Keratinocyte (primary cell): ENCODE results near the gene CCSER1. TPM values are rescaled to one million over a fixed set of nuclear protein-coding genes. Genes with fewer than 3 reads are reported as not detected.

Experiments used
- DNase-seq: peaks from one replicate; pipeline ENCODE4 v3.0.0-alpha.2; 2011; ENCODE audit warnings: low read depth, missing footprints, low spot score
- FAIRE-seq: peaks from 2 replicates; lab custom pipeline; 2011; peaks lifted over from hg19 to GRCh38; lab: Jason Lieb, UNC
- H2AFZ ChIP-seq: 2 replicates; pipeline ENCODE4 v1.6.0; 2012; ENCODE audit warnings: low read length, control low read depth, inconsistent platforms; ENCODE audit not compliant: control insufficient read depth
- H3K27ac ChIP-seq: 2 replicates; pipeline ENCODE4 v1.5.1; 2011; ENCODE audit warnings: low read length; ENCODE audit not compliant: control insufficient read depth, insufficient read depth
- H3K27me3 ChIP-seq: 3 replicates; pipeline ENCODE4 v1.6.0; 2011; ENCODE audit warnings: low read length; ENCODE audit not compliant: control insufficient read depth, insufficient read depth; ENCODE audit errors: extremely low read depth
- H3K36me3 ChIP-seq, 2 experiments: 2 replicates in 1 of 2; 3 replicates in 1 of 2; pipeline ENCODE4 v1.5.1; 2011; ENCODE audit warnings: low read length in 2 of 2, mild to moderate bottlenecking in 1 of 2; ENCODE audit not compliant: control insufficient read depth in 2 of 2, insufficient read depth in 2 of 2; ENCODE audit errors: extremely low read depth in 1 of 2
- H3K4me1 ChIP-seq: 3 replicates; pipeline ENCODE4 v1.5.1; 2011; ENCODE audit warnings: low read length; ENCODE audit not compliant: control insufficient read depth, insufficient read depth; ENCODE audit errors: extremely low read depth
- H3K4me2 ChIP-seq: 3 replicates; pipeline ENCODE4 v1.6.0; 2011; ENCODE audit warnings: low read depth, low read length; ENCODE audit not compliant: control insufficient read depth, insufficient read depth; ENCODE audit errors: extremely low read depth
- H3K4me3 ChIP-seq, 3 experiments: fragments of 200-600 bp in 1 of 3; sonication (generic) in 1 of 3; 2 replicates in 2 of 3; 3 replicates in 1 of 3; pipeline ENCODE4 v1.5.1; 2011 to 2016; ENCODE audit warnings: low read length in 3 of 3, mild to moderate bottlenecking in 3 of 3, control low read depth in 2 of 3, inconsistent platforms in 1 of 3, low read depth in 1 of 3, mixed read lengths in 1 of 3, mixed run types in 1 of 3, moderate library complexity in 1 of 3; ENCODE audit not compliant: control insufficient read depth in 2 of 3, insufficient read depth in 2 of 3; ENCODE audit errors: extremely low read depth in 1 of 3
- H3K79me2 ChIP-seq: 2 replicates; pipeline ENCODE4 v1.6.0; 2012; ENCODE audit warnings: low read length; ENCODE audit not compliant: control insufficient read depth, insufficient read depth
- H3K9ac ChIP-seq: 3 replicates; pipeline ENCODE4 v1.6.0; 2011; ENCODE audit warnings: low read length; ENCODE audit not compliant: control insufficient read depth, insufficient read depth; ENCODE audit errors: extremely low read depth
- H3K9me1 ChIP-seq: 3 replicates; pipeline ENCODE4 v1.6.0; 2011; ENCODE audit warnings: low read length; ENCODE audit not compliant: control insufficient read depth, insufficient read depth; ENCODE audit errors: extremely low read depth
- H3K9me3 ChIP-seq: 2 replicates; pipeline ENCODE4 v1.5.1; 2012; ENCODE audit warnings: low read depth, low read length; ENCODE audit not compliant: control insufficient read depth
- H4K20me1 ChIP-seq: 3 replicates; pipeline ENCODE4 v1.6.0; 2011; ENCODE audit warnings: low read length; ENCODE audit not compliant: control insufficient read depth, insufficient read depth; ENCODE audit errors: extremely low read depth
- CTCF ChIP-seq, 3 experiments: IDR thresholded peaks in 1 of 3; conservative IDR thresholded peaks in 1 of 3; optimal IDR thresholded peaks in 1 of 3; 2 replicates in 2 of 3; 3 replicates in 1 of 3; pipeline versions ENCODE3 to v1.5.1; 2011; ENCODE audit warnings: low read length in 3 of 3, mild to moderate bottlenecking in 3 of 3, moderate library complexity in 2 of 3, control low read depth in 1 of 3, inconsistent platforms in 1 of 3; ENCODE audit not compliant: insufficient read depth in 2 of 3; ENCODE audit errors: extremely low read depth in 1 of 3
- EZH2 ChIP-seq: IDR thresholded peaks from one replicate; pipeline ENCODE4 v1.6.1; 2012; ENCODE audit warnings: inconsistent platforms, mild to moderate bottlenecking, low read length, moderate library complexity
- dilution Hi-C: fragments of 300-500 bp; cut with MboI; formaldehyde crosslinking; loops from one replicate; pipeline ENCODE4 v1.7.0; 2020; ENCODE audit warnings: low sequenced_read_pairs; ENCODE audit not compliant: extremely low pct_ligation_motif_present
- polyA plus RNA-seq, 5 experiments: library from polyadenylated mRNA; depleted of rRNA in 3 of 5; stranded (reverse) in 3 of 5; stranded (forward) in 1 of 5; unstranded in 1 of 5; fragments of >200 nt; gene quantifications; 1 replicate in 1 of 5; 2 replicates in 3 of 5; 3 replicates in 1 of 5; pipeline versions ENCODE4 v1.2.1 to v1.2.3, GENCODE V29; 2011 to 2012; ENCODE audit warnings: missing spikeins in 2 of 5, low read depth in 1 of 5, low replicate concordance in 1 of 5

The CCSER1 gene
- polyA plus RNA-seq, 1 donor (not counting 4 experiments of a cell fraction or from before 2014, with no cell fraction given) = 1.2 TPM

GRCh38 chr4:90145319-90145718 lies 18.1 kb downstream of the CCSER1 start:
- H3K4me1 ChIP-seq = no peaks in the 10 kb centered on the region
- no peaks in the 10 kb centered on the region for H3K27me3 ChIP-seq
- H3K79me2 ChIP-seq = no peaks in the 10 kb centered on the region
- no peak overlapping the region for H3K4me2 ChIP-seq
- FAIRE-seq (no peak), DNase-seq (no peak)
- no peak overlapping the region for H3K4me3 ChIP-seq
- no peaks in the 10 kb centered on the region for H3K9me3 ChIP-seq
- no peaks in the 10 kb centered on the region for H3K36me3 ChIP-seq
- H3K9ac ChIP-seq = no peak overlapping the region
- dilution Hi-C loops = no loop called here
- no peaks in the 10 kb centered on the region for H4K20me1 ChIP-seq
- H2AFZ ChIP-seq = no peak overlapping the region
- H3K9me1 ChIP-seq = no peaks in the 10 kb centered on the region
- TF ChIP-seq CTCF (optimal IDR thresholded peaks at IDR 0.05 in 1 of 3, IDR thresholded peaks at IDR 0.05 in 1 of 3, conservative IDR thresholded peaks at IDR 0.05 in 1 of 3; ENCODE audit: extremely low read depth in 1 of 3, insufficient read depth in 2 of 3, low read length in 3 of 3) (no peak), EZH2 (no peak)
- no peak overlapping the region for H3K27ac ChIP-seq

- Histone ChIP-seq H3K9me3 (no peaks in the 10 kb centered on the region), H3K27ac (no peak overlapping the region), H3K4me2 (no peak overlapping the region), H2AFZ (no peak overlapping the region), H3K9me1 (no peaks in the 10 kb centered on the region), H4K20me1 (no peaks in the 10 kb centered on the region), H3K36me3 (no peaks in the 10 kb centered on the region), H3K9ac (no peak overlapping the region), H3K27me3 (no peaks in the 10 kb centered on the region), H3K4me1 (no peaks in the 10 kb centered on the region), H3K79me2 (no peaks in the 10 kb centered on the region), H3K4me3 (no peak overlapping the region)
- DNase-seq (no peak), FAIRE-seq (no peak)
- dilution Hi-C loops = no loop called here
- TF ChIP-seq EZH2 = no peak
- TF ChIP-seq CTCF (optimal IDR thresholded peaks at IDR 0.05 in 1 of 3, IDR thresholded peaks at IDR 0.05 in 1 of 3, conservative IDR thresholded peaks at IDR 0.05 in 1 of 3; ENCODE audit: extremely low read depth in 1 of 3, insufficient read depth in 2 of 3, low read length in 3 of 3) = no peak
These were observed 19.1 kb downstream of the CCSER1 start for GRCh38 chr4:90146306-90146705.
